ENCODE results near the gene DSCAM.

Gene DSCAM

GRCh38 chr21:40371329-40371728 is 475.6 kb downstream of the DSCAM start:
- TF ChIP-seq CTCF (conservative IDR thresholded peaks at IDR 0.05): no peak
- H3K27ac ChIP-seq: no peak overlapping the region

- no peak; the same call in 1 of the 2 replicates for TF ChIP-seq CTCF (conservative IDR thresholded peaks at IDR 0.05)
Observed at GRCh38 chr21:40356644-40357043, 490.3 kb downstream of the DSCAM start.

GRCh38 chr21:40355076-40355475 is 491.9 kb downstream of the DSCAM start:
- TF ChIP-seq CTCF (conservative IDR thresholded peaks at IDR 0.05): no peak
- H3K27ac ChIP-seq: no peak overlapping the region

More at GRCh38 chr21:40356644-40357043, 490.3 kb downstream of the DSCAM start:
- no peak overlapping the region for H3K27ac ChIP-seq

GRCh38 chr21:40351006-40351405 is 496.0 kb downstream of the DSCAM start:
- peak overlapping the region; percentile 53 for H3K27ac ChIP-seq
- no peak for TF ChIP-seq CTCF (conservative IDR thresholded peaks at IDR 0.05)

- TF ChIP-seq CTCF (conservative IDR thresholded peaks at IDR 0.05): no peak
- H3K27ac ChIP-seq: no peak overlapping the region
Observed at GRCh38 chr21:40349591-40349990, 497.4 kb downstream of the DSCAM start.

- no peak for TF ChIP-seq CTCF (conservative IDR thresholded peaks at IDR 0.05)
Observed at GRCh38 chr21:40345711-40346321, 501.1 kb downstream of the DSCAM start.

GRCh38 chr21:40340357-40340756 is 506.6 kb downstream of the DSCAM start:
- no peak for TF ChIP-seq CTCF (conservative IDR thresholded peaks at IDR 0.05)
- H3K27ac ChIP-seq: no peak overlapping the region

More at GRCh38 chr21:40345711-40346321, 501.1 kb downstream of the DSCAM start:
- no peak overlapping the region for H3K27ac ChIP-seq

Measured in VCaP (cell line).